Measurements from ENCODE around the gene SPPL2A.

DNA sequence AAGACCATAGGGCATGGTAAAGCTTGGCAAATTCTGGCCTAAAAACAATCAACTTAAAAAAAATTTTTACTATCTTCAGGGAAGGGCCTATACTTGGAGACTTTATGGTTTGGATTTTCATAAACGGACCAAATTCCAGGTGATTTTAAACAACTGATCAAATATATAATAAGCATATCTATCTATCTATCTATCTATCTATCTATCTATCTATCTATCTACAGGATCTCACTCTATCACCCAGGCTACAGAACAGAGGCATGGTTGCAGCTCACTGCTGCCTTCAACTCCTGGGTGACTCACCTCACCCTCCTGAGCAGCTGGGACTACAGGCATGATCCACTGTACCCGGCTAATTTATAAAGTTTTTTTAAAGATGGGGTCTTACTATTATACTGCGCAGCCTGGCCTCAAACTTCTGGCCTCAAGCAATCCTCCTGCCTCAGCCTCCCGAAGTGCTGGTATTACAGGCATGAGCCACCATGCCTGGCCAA lies 6.7 kb downstream of the SPPL2A start:
- TF ChIP-seq, protein P1, sequence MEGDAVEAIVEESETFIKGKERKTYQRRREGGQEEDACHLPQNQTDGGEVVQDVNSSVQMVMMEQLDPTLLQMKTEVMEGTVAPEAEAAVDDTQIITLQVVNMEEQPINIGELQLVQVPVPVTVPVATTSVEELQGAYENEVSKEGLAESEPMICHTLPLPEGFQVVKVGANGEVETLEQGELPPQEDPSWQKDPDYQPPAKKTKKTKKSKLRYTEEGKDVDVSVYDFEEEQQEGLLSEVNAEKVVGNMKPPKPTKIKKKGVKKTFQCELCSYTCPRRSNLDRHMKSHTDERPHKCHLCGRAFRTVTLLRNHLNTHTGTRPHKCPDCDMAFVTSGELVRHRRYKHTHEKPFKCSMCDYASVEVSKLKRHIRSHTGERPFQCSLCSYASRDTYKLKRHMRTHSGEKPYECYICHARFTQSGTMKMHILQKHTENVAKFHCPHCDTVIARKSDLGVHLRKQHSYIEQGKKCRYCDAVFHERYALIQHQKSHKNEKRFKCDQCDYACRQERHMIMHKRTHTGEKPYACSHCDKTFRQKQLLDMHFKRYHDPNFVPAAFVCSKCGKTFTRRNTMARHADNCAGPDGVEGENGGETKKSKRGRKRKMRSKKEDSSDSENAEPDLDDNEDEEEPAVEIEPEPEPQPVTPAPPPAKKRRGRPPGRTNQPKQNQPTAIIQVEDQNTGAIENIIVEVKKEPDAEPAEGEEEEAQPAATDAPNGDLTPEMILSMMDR (IDR thresholded peaks at IDR 0.05; ENCODE audit: low read length) = no peak
- no peak for TF ChIP-seq EZH2 (IDR thresholded peaks at IDR 0.05; ENCODE audit: borderline replicate concordance, low read length)

All from OCI-LY1 (cell line).